ENCODE data around the gene ATP6V0B. TPM values are rescaled to one million over a fixed set of nuclear protein-coding genes. Genes with fewer than 3 reads are reported as not detected.

Gene ATP6V0B
- total and polyA plus RNA-seq, 9 of the 15 experiments (the other 6 are each of a cell fraction or from before 2014, with no cell fraction given), result 137 to 328 (median 220) TPM

DNA sequence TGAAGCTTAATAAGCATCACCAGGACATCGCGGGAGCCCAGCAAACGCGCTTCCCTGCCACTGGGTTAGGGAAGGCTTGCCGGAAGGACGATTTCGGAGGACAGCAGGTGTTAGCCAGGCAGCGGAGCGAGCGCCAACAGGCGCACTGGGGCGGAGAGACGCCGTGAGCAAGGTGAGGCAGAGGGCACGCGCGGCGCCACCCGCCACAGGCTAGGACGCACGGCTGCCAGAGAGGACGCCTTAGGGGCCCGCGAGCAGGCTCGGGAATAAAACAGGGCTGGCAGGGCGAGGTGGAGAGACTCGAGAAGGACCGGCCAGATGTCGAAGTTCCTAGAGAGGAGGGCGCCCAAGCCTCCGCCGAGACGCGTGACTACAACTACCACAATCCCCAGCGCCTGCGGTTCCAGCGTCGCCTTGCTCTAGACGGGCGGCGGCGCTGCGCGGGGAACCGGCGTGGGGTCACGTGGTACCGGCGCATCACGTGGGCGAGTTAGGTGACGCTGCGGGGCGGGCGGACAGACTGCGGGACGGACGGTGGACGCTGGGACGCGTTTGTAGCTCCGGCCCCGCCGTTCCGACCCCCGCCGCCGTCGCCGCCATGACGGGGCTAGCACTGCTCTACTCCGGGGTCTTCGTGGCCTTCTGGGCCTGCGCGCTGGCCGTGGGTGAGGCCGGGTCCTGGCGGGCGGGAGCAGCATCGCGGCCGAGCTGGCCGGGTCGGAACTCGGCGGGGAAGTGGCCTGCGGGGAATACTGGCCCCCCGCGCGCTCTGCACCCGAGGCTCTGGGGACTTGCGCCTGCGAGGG lies at the start of gene ATP6V0B (continued):
- TF ChIP-seq POLR2A (conservative IDR thresholded peaks at IDR 0.05) (peak; percentile 81), YY1 (IDR thresholded peaks at IDR 0.05; ENCODE audit: borderline replicate concordance in 1 of 3, control insufficient read depth in 1 of 3, extremely low read depth in 1 of 3, insufficient read depth in 3 of 3, insufficient read length in 1 of 3, insufficient replicate concordance in 2 of 3, low read depth in 1 of 3, low read length in 2 of 3) (peak; percentile 9 to 76 (median 73)), NRF1 (conservative IDR thresholded peaks at IDR 0.05 in 1 of 2, IDR thresholded peaks at IDR 0.05 in 1 of 2) (peak; percentile 91 to 92), TOE1 (IDR thresholded peaks at IDR 0.05; ENCODE audit: borderline replicate concordance) (peak; percentile 100), TOE1 (CRISPR knock-in tag; IDR thresholded peaks at IDR 0.05; ENCODE audit: borderline replicate concordance, low read depth) (peak; percentile 95; the same call in 1 of the 2 replicates), EGR1 (conservative IDR thresholded peaks at IDR 0.05) (peak; percentile 90), L3MBTL2 (IDR thresholded peaks at IDR 0.05) (peak; percentile 91), PHF20 (IDR thresholded peaks at IDR 0.05; ENCODE audit: partially characterized antibody) (peak; percentile 79), GABPA (tag; conservative IDR thresholded peaks at IDR 0.05; ENCODE audit: low read depth) (peak; percentile 72), FOSL1 (tag; conservative IDR thresholded peaks at IDR 0.05) (peak; percentile 35; the same call in 1 of the 2 replicates), SMAD2 (IDR thresholded peaks at IDR 0.05; ENCODE audit: low read depth, low read length) (no peak), BCOR (IDR thresholded peaks at IDR 0.05) (0 out of 2 replicates have a peak, but pooled peaks have one; percentile 34), POLR3A (IDR thresholded peaks at IDR 0.05; ENCODE audit: borderline replicate concordance, extremely low read depth, insufficient read depth, insufficient read length) (no peak), POLR2AphosphoS2 (IDR thresholded peaks at IDR 0.05; ENCODE audit: low read length) (peak; percentile 52; the same call in 1 of the 2 replicates), ZNF696 (CRISPR knock-in tag; conservative IDR thresholded peaks at IDR 0.05) (no peak)
- TF ChIP-seq, protein P1, sequence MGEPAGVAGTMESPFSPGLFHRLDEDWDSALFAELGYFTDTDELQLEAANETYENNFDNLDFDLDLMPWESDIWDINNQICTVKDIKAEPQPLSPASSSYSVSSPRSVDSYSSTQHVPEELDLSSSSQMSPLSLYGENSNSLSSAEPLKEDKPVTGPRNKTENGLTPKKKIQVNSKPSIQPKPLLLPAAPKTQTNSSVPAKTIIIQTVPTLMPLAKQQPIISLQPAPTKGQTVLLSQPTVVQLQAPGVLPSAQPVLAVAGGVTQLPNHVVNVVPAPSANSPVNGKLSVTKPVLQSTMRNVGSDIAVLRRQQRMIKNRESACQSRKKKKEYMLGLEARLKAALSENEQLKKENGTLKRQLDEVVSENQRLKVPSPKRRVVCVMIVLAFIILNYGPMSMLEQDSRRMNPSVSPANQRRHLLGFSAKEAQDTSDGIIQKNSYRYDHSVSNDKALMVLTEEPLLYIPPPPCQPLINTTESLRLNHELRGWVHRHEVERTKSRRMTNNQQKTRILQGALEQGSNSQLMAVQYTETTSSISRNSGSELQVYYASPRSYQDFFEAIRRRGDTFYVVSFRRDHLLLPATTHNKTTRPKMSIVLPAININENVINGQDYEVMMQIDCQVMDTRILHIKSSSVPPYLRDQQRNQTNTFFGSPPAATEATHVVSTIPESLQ (CRISPR knock-in tag; IDR thresholded peaks at IDR 0.05), result peak; percentile 92; the same call in 1 of the 2 replicates
- TF ChIP-seq, protein P2, sequence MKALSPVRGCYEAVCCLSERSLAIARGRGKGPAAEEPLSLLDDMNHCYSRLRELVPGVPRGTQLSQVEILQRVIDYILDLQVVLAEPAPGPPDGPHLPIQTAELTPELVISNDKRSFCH (CRISPR knock-in tag; IDR thresholded peaks at IDR 0.05), result no peak
- TF ChIP-seq, protein P2 (tag; IDR thresholded peaks at IDR 0.05), result peak; percentile 27; the same call in 1 of the 2 replicates
- TF ChIP-seq, protein P3, sequence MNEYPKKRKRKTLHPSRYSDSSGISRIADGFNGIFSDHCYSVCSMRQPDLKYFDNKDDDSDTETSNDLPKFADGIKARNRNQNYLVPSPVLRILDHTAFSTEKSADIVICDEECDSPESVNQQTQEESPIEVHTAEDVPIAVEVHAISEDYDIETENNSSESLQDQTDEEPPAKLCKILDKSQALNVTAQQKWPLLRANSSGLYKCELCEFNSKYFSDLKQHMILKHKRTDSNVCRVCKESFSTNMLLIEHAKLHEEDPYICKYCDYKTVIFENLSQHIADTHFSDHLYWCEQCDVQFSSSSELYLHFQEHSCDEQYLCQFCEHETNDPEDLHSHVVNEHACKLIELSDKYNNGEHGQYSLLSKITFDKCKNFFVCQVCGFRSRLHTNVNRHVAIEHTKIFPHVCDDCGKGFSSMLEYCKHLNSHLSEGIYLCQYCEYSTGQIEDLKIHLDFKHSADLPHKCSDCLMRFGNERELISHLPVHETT (CRISPR knock-in tag; conservative IDR thresholded peaks at IDR 0.05 in 1 of 2, IDR thresholded peaks at IDR 0.05 in 1 of 2), result peak in 1 of 2 experiments; percentile 97; a peak in 2 of 4 replicates
- TF ChIP-seq, protein P4, sequence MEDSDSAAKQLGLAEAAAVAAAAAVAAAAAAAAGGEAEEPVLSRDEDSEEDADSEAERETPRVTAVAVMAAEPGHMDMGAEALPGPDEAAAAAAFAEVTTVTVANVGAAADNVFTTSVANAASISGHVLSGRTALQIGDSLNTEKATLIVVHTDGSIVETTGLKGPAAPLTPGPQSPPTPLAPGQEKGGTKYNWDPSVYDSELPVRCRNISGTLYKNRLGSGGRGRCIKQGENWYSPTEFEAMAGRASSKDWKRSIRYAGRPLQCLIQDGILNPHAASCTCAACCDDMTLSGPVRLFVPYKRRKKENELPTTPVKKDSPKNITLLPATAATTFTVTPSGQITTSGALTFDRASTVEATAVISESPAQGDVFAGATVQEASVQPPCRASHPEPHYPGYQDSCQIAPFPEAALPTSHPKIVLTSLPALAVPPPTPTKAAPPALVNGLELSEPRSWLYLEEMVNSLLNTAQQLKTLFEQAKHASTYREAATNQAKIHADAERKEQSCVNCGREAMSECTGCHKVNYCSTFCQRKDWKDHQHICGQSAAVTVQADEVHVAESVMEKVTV (CRISPR knock-in tag; IDR thresholded peaks at IDR 0.05), result no peak; the same call in 1 of the 2 replicates

All from K562 (cell line).